HG03066 (cell line): ENCODE results near the gene ZMYND10.
A peak's percentile ranks its signal among the peaks of the same experiment; 100 is the strongest.

ENCODE experiments used
- ATAC-seq: cut with Tn5 transposase; IDR thresholded peaks from one replicate; pipeline ENCODE4 v1.9.1; 2021; ENCODE audit warnings: low read depth; ENCODE audit not compliant: unreplicated experiment

The ZMYND10 gene

GRCh38 chr3:50327129-50327528 lies 18.4 kb downstream of the ZMYND10 start:
- no peak for ATAC-seq

GRCh38 chr3:50326182-50326541 lies 19.4 kb downstream of the ZMYND10 start:
- no peak for ATAC-seq

- no peak for ATAC-seq
Measured at GRCh38 chr3:50325497-50326181, 19.9 kb downstream of the ZMYND10 start.

- no peak for ATAC-seq
Measured at GRCh38 chr3:50325113-50325480, 20.4 kb downstream of the ZMYND10 start.

- no peak for ATAC-seq
Measured at GRCh38 chr3:50324351-50325112, 21.0 kb downstream of the ZMYND10 start.

GRCh38 chr3:50323614-50324199 lies 21.8 kb downstream of the ZMYND10 start:
- no peak for ATAC-seq

- no peak for ATAC-seq
Measured at GRCh38 chr3:50323092-50323600, 22.4 kb downstream of the ZMYND10 start.

GRCh38 chr3:50322386-50323091 lies 23.0 kb downstream of the ZMYND10 start, which contains the start of gene HYAL2:
Gene HYAL2, minus strand, starts transcription at chr3:50322745. Its CDS starts 2,256 bp downstream, at chr3:50320489.
- ATAC-seq: no peak

GRCh38 chr3:50322115-50322385 lies 23.5 kb downstream of the ZMYND10 start:
- ATAC-seq: no peak

GRCh38 chr3:50321336-50322114 lies 24.0 kb downstream of the ZMYND10 start:
- peak; percentile 82 for ATAC-seq

GRCh38 chr3:50320853-50321335 lies 24.6 kb downstream of the ZMYND10 start:
- peak; percentile 45 for ATAC-seq

GRCh38 chr3:50319894-50320625 lies 25.5 kb downstream of the ZMYND10 start:
- ATAC-seq: no peak

- ATAC-seq: no peak
Measured at GRCh38 chr3:50319181-50319893, 26.2 kb downstream of the ZMYND10 start.

GRCh38 chr3:50318615-50319014 lies 26.9 kb downstream of the ZMYND10 start:
- no peak for ATAC-seq

GRCh38 chr3:50318163-50318562 lies 27.4 kb downstream of the ZMYND10 start:
- ATAC-seq: no peak

- ATAC-seq: no peak
Measured at GRCh38 chr3:50317300-50317699, 28.2 kb downstream of the ZMYND10 start.

GRCh38 chr3:50316657-50317242 lies 28.8 kb downstream of the ZMYND10 start:
- no peak for ATAC-seq

GRCh38 chr3:50314816-50315215 lies 30.7 kb downstream of the ZMYND10 start:
- ATAC-seq: no peak

GRCh38 chr3:50314342-50314741 lies 31.2 kb downstream of the ZMYND10 start:
- no peak for ATAC-seq
